Gastrocnemius medialis (tissue), 4 donors: ENCODE results near the gene SPATA32. TPM values are rescaled to one million over a fixed set of nuclear protein-coding genes. Genes with fewer than 3 reads are reported as not detected.

Experiments
- ATAC-seq, 2 donors: fragments of 150-250 bp; one replicate each; pipeline ENCODE4 v1.9.1; 2016
- DNase-seq, 2 donors: peaks; one replicate each; pipeline ENCODE4 v3.0.0-alpha.2; 2019
- H3K27ac ChIP-seq, 4 donors: fragments of 200-600 bp; sonication (generic); 1 replicate in 1 of 4; 2 replicates in 3 of 4; pipeline ENCODE4 v1.5.1; 2016 to 2018; ENCODE audit warnings: mild to moderate bottlenecking in 2 of 4, moderate library complexity in 1 of 4
- H3K27me3 ChIP-seq, 3 donors: fragments of 200-600 bp; sonication (generic) in 2 of 3; 1 replicate in 1 of 3; 2 replicates in 2 of 3; pipeline versions ENCODE4 v1.5.1 to v1.6.0; 2016 to 2019; ENCODE audit warnings: mild to moderate bottlenecking in 1 of 3, moderate library complexity in 1 of 3
- H3K36me3 ChIP-seq, 2 donors: fragments of 200-600 bp; sonication (generic) in 1 of 2; one replicate each; pipeline ENCODE4 v1.5.1; 2017 to 2018
- H3K4me1 ChIP-seq, 2 donors: fragments of 200-600 bp; sonication (generic) in 1 of 2; one replicate each; pipeline ENCODE4 v1.5.1; 2016 to 2017; ENCODE audit warnings: mild to moderate bottlenecking in 2 of 2
- H3K4me3 ChIP-seq, 4 donors: fragments of 200-600 bp; sonication (generic) in 3 of 4; 1 replicate in 1 of 4; 2 replicates in 3 of 4; pipeline ENCODE4 v1.5.1; 2016 to 2019; ENCODE audit warnings: mild to moderate bottlenecking in 2 of 4
- H3K9me3 ChIP-seq, 3 donors: fragments of 200-600 bp; sonication (generic) in 2 of 3; 1 replicate in 1 of 3; 2 replicates in 2 of 3; pipeline ENCODE4 v1.5.1; 2016 to 2019
- POLR2A ChIP-seq, 2 donors: fragments of 450-650 bp; IDR thresholded peaks; one replicate each; pipeline ENCODE4 v1.6.1; 2017; ENCODE audit warnings: antibody characterized with exemption in 2 of 2, mild to moderate bottlenecking in 2 of 2, moderate library complexity in 2 of 2
- in situ Hi-C, 4 donors: fragments of 200-750 bp; cut with MboI; loops; one replicate each; pipeline versions ENCODE4 v1.15.0 to v1.8.0; 2017; ENCODE audit warnings: low sequenced_read_pairs in 4 of 4
- intact Hi-C: fragments of 100-400 bp; cut with DNase I; formaldehyde crosslinking; loops from one replicate; pipeline ENCODE4 v1.15.1; 2023; ENCODE audit warnings: low total_unique reads
- total RNA-seq, 4 donors: library from RNA; depleted of rRNA; stranded (reverse); fragments of >200 nt; gene quantifications; one replicate each; pipeline versions ENCODE4 v1.1.0 to v1.2.3, GENCODE V29; 2016
- TF ChIP-seq, protein P1 (sequence below), 5 experiments: fragments of 450-650 bp in 3 of 5; fragments of 200-600 bp in 2 of 5; sonication (generic) in 2 of 5; IDR thresholded peaks in 4 of 5; conservative IDR thresholded peaks in 1 of 5; 1 replicate in 4 of 5; 2 replicates in 1 of 5; pipeline ENCODE4 v1.5.1; 2016 to 2019; ENCODE audit warnings: antibody characterized with exemption in 5 of 5, mild to moderate bottlenecking in 3 of 5, moderate library complexity in 3 of 5

The SPATA32 gene
- total RNA-seq, 4 donors from 2014 or later: not detected

- Histone ChIP-seq H3K4me1 (peaks cover 90 to 92% of the 10 kb centered on the region in 2 donors), H3K27ac (peak overlapping the region; percentile 88 to 98 (median 94)), H3K36me3 (no peaks in the 10 kb centered on the region), H3K9me3 (no peaks in the 10 kb centered on the region), H3K4me3 (no peak overlapping the region), H3K27me3 (no peaks in the 10 kb centered on the region)
- intact Hi-C loops: no loop called here
- DNase-seq: no peak
- no peak for ATAC-seq
- in situ Hi-C loops: no loop called here
- TF ChIP-seq, protein P1, sequence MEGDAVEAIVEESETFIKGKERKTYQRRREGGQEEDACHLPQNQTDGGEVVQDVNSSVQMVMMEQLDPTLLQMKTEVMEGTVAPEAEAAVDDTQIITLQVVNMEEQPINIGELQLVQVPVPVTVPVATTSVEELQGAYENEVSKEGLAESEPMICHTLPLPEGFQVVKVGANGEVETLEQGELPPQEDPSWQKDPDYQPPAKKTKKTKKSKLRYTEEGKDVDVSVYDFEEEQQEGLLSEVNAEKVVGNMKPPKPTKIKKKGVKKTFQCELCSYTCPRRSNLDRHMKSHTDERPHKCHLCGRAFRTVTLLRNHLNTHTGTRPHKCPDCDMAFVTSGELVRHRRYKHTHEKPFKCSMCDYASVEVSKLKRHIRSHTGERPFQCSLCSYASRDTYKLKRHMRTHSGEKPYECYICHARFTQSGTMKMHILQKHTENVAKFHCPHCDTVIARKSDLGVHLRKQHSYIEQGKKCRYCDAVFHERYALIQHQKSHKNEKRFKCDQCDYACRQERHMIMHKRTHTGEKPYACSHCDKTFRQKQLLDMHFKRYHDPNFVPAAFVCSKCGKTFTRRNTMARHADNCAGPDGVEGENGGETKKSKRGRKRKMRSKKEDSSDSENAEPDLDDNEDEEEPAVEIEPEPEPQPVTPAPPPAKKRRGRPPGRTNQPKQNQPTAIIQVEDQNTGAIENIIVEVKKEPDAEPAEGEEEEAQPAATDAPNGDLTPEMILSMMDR (IDR thresholded peaks at IDR 0.05 in 4 of 5, conservative IDR thresholded peaks at IDR 0.05 in 1 of 5): no peak
- no peak for TF ChIP-seq POLR2A (IDR thresholded peaks at IDR 0.05)
Observed at GRCh38 chr17:45308840-45309239, 46.9 kb upstream of the SPATA32 start.

- DNase-seq (no peak), ATAC-seq (no peak)
- Histone ChIP-seq H3K27ac (peak overlapping the region; percentile 88 to 98 (median 94)), H3K4me1 (peaks cover 85 to 91% of the 10 kb centered on the region in 2 donors), H3K9me3 (no peaks in the 10 kb centered on the region), H3K4me3 (no peak overlapping the region), H3K27me3 (no peaks in the 10 kb centered on the region), H3K36me3 (no peaks in the 10 kb centered on the region)
- intact Hi-C loops: no loop called here
- no peak for TF ChIP-seq POLR2A (IDR thresholded peaks at IDR 0.05)
- TF ChIP-seq, protein P1 (IDR thresholded peaks at IDR 0.05 in 4 of 5, conservative IDR thresholded peaks at IDR 0.05 in 1 of 5): no peak
- in situ Hi-C loops: no loop called here
Observed at GRCh38 chr17:45308016-45308365, 46.1 kb upstream of the SPATA32 start.

- Histone ChIP-seq H3K27me3 (no peaks in the 10 kb centered on the region), H3K27ac (peak overlapping the region; percentile 88 to 98 (median 94)), H3K36me3 (no peaks in the 10 kb centered on the region), H3K4me1 (peaks cover 85 to 91% of the 10 kb centered on the region in 2 donors), H3K9me3 (no peaks in the 10 kb centered on the region), H3K4me3 (peak overlapping the region in 1 of 4 donors; percentile 11)
- in situ Hi-C loops (no loop called here), intact Hi-C loops (no loop called here)
- ATAC-seq: peak in 1 of 2 donors; percentile 15
- TF ChIP-seq, protein P1 (IDR thresholded peaks at IDR 0.05 in 4 of 5, conservative IDR thresholded peaks at IDR 0.05 in 1 of 5): no peak
- TF ChIP-seq POLR2A (IDR thresholded peaks at IDR 0.05): no peak
- DNase-seq: peak in 1 of 2 donors; percentile 49
Observed at GRCh38 chr17:45307290-45308015, 45.6 kb upstream of the SPATA32 start.

DNA sequence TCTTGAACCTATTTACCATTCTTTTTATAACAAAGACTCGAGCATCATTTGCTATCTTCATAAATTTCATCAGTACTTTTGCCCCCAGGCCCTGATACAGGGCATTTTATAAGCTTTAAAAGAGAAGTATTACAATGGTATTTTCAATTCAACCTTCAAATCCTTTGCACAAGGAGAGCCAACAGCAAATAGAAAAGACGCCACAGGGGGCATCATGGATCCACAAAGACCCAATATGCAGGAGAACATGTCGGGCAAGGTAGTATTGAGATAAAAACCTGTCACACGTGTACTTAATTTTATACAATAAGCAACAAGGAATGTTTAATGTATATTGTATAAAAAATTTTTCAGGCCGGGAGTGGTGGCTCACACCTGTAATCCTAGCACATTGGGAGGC is 44.7 kb upstream of the SPATA32 start:
- no peaks in the 10 kb centered on the region for H3K9me3 ChIP-seq
- DNase-seq: no peak
- no peak for TF ChIP-seq POLR2A (IDR thresholded peaks at IDR 0.05)
- TF ChIP-seq, protein P1 (IDR thresholded peaks at IDR 0.05 in 4 of 5, conservative IDR thresholded peaks at IDR 0.05 in 1 of 5): peak in 1 of 5 experiments; percentile 22
- in situ Hi-C loops (no loop called here), intact Hi-C loops (no loop called here)
- no peak for ATAC-seq
- H3K4me1 ChIP-seq: peaks cover 85 to 93% of the 10 kb centered on the region in 2 donors
- no peak overlapping the region for H3K4me3 ChIP-seq
- no peaks in the 10 kb centered on the region for H3K27me3 ChIP-seq
- H3K27ac ChIP-seq: peak overlapping the region; percentile 88 to 98 (median 94)
- no peaks in the 10 kb centered on the region for H3K36me3 ChIP-seq
